Lower leg skin (tissue), 3 donors: Measurements from ENCODE around the gene ANKRD2.
"Not testable (repeated sequence)": the region's sequence is repeated elsewhere in the genome, so short reads cannot be mapped to it uniquely, and the experiment has no call there.

Experiments
- CTCF ChIP-seq, 3 donors: fragments of 450-650 bp; IDR thresholded peaks; one replicate each; pipeline ENCODE4 v1.5.1; 2016; ENCODE audit warnings: antibody characterized with exemption in 3 of 3, mild to moderate bottlenecking in 3 of 3, moderate library complexity in 2 of 3
- POLR2A ChIP-seq, 2 donors: fragments of 450-650 bp; IDR thresholded peaks; one replicate each; pipeline ENCODE4 v1.6.1; 2016 to 2017; ENCODE audit warnings: antibody characterized with exemption in 2 of 2, mild to moderate bottlenecking in 1 of 2, moderate library complexity in 1 of 2

- not testable (repeated sequence) for TF ChIP-seq CTCF, POLR2A (IDR thresholded peaks at IDR 0.05)
These were observed 43.7 kb upstream of the ANKRD2 start for GRCh38 chr10:97528876-97529275.
